GM12878 (cell line): ENCODE results near the gene RRN3.

Experiments used
- ATF3 ChIP-seq: IDR thresholded peaks from 2 replicates; pipeline ENCODE4 v1.6.1; 2011; ENCODE audit warnings: low read depth, mild to moderate bottlenecking, low read length, moderate library complexity, borderline replicate concordance; ENCODE audit errors: extremely low read depth
- CEBPB ChIP-seq, 2 experiments: fragments of 150-350 bp in 1 of 2; IDR thresholded peaks; 2 replicates each; pipeline ENCODE4 v1.6.1; 2012 to 2014; ENCODE audit warnings: low read depth in 2 of 2, low read length in 2 of 2, borderline replicate concordance in 1 of 2, inconsistent platforms in 1 of 2
- CHD4 ChIP-seq: fragments of 200-600 bp; sonication (generic); IDR thresholded peaks from 2 replicates; pipeline ENCODE4 v1.6.1; 2016; ENCODE audit warnings: mild to moderate bottlenecking
- CTCF ChIP-seq, 3 experiments: IDR thresholded peaks in 2 of 3; conservative IDR thresholded peaks in 1 of 3; 2 replicates each; pipeline ENCODE4 v1.5.1; 2011; ENCODE audit warnings: low read depth in 3 of 3, low read length in 3 of 3, mild to moderate bottlenecking in 3 of 3, control low read depth in 2 of 3, moderate library complexity in 2 of 3, inconsistent platforms in 1 of 3, mixed read lengths in 1 of 3; ENCODE audit not compliant: control insufficient read depth in 2 of 3, insufficient read depth in 1 of 3; ENCODE audit errors: extremely low read depth in 1 of 3
- ELK1 ChIP-seq: IDR thresholded peaks from 2 replicates; pipeline ENCODE4 v1.6.1; 2012; ENCODE audit warnings: low read depth, low read length, improper control_type of control experiment
- ESRRA ChIP-seq: IDR thresholded peaks from 2 replicates; pipeline ENCODE4 v1.6.1; 2012; ENCODE audit warnings: mild to moderate bottlenecking, low read length, improper control_type of control experiment
- FOXM1 ChIP-seq: IDR thresholded peaks from 2 replicates; pipeline ENCODE4 v1.6.1; 2012; ENCODE audit warnings: low read depth, mild to moderate bottlenecking, inconsistent platforms, low read length, moderate library complexity
- NRF1 ChIP-seq: conservative IDR thresholded peaks from 2 replicates; pipeline ENCODE4 v1.6.1; 2011; ENCODE audit warnings: mild to moderate bottlenecking, low read depth, low read length, improper control_type of control experiment
- ZBED1 ChIP-seq: IDR thresholded peaks from 2 replicates; pipeline ENCODE4 v1.6.1; 2016; ENCODE audit warnings: borderline replicate concordance
- ZNF274 ChIP-seq: IDR thresholded peaks from one replicate; pipeline ENCODE4 v1.8.0; 2011; ENCODE audit not compliant: insufficient read length, insufficient read depth
- ZNF384 ChIP-seq: IDR thresholded peaks from 2 replicates; pipeline ENCODE4 v1.6.1; 2012; ENCODE audit warnings: low read depth, mild to moderate bottlenecking, low read length, improper control_type of control experiment, borderline replicate concordance

GRCh38 chr16:15046692-15047376, 47.2 kb downstream of the RRN3 start:
- TF ChIP-seq ZNF384 (no peak), ZBED1 (no peak), CTCF (IDR thresholded peaks at IDR 0.05 in 2 of 3, conservative IDR thresholded peaks at IDR 0.05 in 1 of 3; ENCODE audit: control insufficient read depth in 2 of 3, extremely low read depth in 1 of 3, insufficient read depth in 1 of 3, low read depth in 3 of 3, low read length in 3 of 3) (no peak), CHD4 (no peak), NRF1 (no peak), ELK1 (no peak), ESRRA (no peak), ZNF274 (no peak), CEBPB (IDR thresholded peaks at IDR 0.05; ENCODE audit: borderline replicate concordance in 1 of 2, low read depth in 2 of 2, low read length in 2 of 2) (no peak), FOXM1 (no peak), ATF3 (no peak)
